HepG2 (cell line): Measurements from ENCODE around the gene CLDN3. TPM values are rescaled to one million over a fixed set of nuclear protein-coding genes. Genes with fewer than 3 reads are reported as not detected.

Source experiments
- ATAC-seq: fragments of 200-7000 bp; cut with Tn5 transposase; 3 replicates; pipeline ENCODE4 v1.9.1; 2020; ENCODE audit warnings: mild to moderate bottlenecking, moderate library complexity
- BruUV-seq: library from RNA; stranded (reverse); fragments of 400-500 nt; replicated peaks from 2 replicates; lab custom pipeline; 2021; lab: Mats Ljungman, UMichigan
- CTCF ChIA-PET: fragments of 300-600 bp; formaldehyde crosslinking; extraction: SDS; loops from one replicate; lab custom pipeline; 2021; ENCODE audit warnings: low total read pairs, inconsistent platforms, low intra/inter-chr PET ratio; lab: Yijun Ruan, JAX
- POLR2A ChIA-PET: fragments of 350-600 bp; sonication (Branson Sonifier 250); formaldehyde crosslinking; loops from one replicate; lab custom pipeline; 2020; ENCODE audit warnings: antibody characterized with exemption, inconsistent platforms; lab: Yijun Ruan, JAX
- DNase-seq: peaks from one replicate; pipeline ENCODE4 v3.0.0-alpha.2; 2015; ENCODE audit warnings: low spot score
- FAIRE-seq: peaks from 3 replicates; lab custom pipeline; 2011; peaks lifted over from hg19 to GRCh38; lab: Jason Lieb, UNC
- H2AFZ ChIP-seq: one replicate; pipeline ENCODE4 v1.6.1; 2011; ENCODE audit warnings: low read length, inconsistent platforms
- H3K27ac ChIP-seq: fragments of 300-600 bp; 3 replicates; pipeline ENCODE4 v1.8.0; 2011; ENCODE audit warnings: mixed run types, mild to moderate bottlenecking, mixed read lengths, low read length, inconsistent platforms; ENCODE audit not compliant: insufficient read depth; ENCODE audit errors: extremely low read length
- H3K27me3 ChIP-seq, 2 experiments: fragments of 200-600 bp in 1 of 2; 2 replicates in 1 of 2; 3 replicates in 1 of 2; pipeline versions ENCODE4 v1.6.0 to v1.8.0; 2011; ENCODE audit warnings: low read length in 2 of 2, mild to moderate bottlenecking in 2 of 2, moderate library complexity in 2 of 2, inconsistent platforms in 1 of 2; ENCODE audit not compliant: insufficient read depth in 2 of 2, control insufficient read depth in 1 of 2
- H3K36me3 ChIP-seq, 2 experiments: fragments of 200-600 bp in 1 of 2; replicated peaks in 1 of 2; 2 replicates in 1 of 2; 3 replicates in 1 of 2; pipeline versions ENCODE4 v1.5.1 to v1.8.0; 2011; ENCODE audit warnings: low read length in 2 of 2, inconsistent platforms in 1 of 2; ENCODE audit not compliant: insufficient read depth in 2 of 2, control insufficient read depth in 1 of 2
- H3K4me1 ChIP-seq: 2 replicates; pipeline ENCODE4 v1.5.1; 2012; ENCODE audit warnings: low read length, inconsistent platforms; ENCODE audit not compliant: insufficient read depth
- H3K4me2 ChIP-seq: 2 replicates; pipeline ENCODE4 v1.6.0; 2011; ENCODE audit warnings: low read depth, low read length, inconsistent platforms
- H3K4me3 ChIP-seq, 3 experiments: fragments of 200-600 bp in 1 of 3; sonication (generic), shearing (Covaris generic) in 1 of 3; replicated peaks in 1 of 3; 2 replicates each; pipeline ENCODE4 v1.5.1; 2011 to 2016; ENCODE audit warnings: low read length in 3 of 3, inconsistent platforms in 2 of 3, low read depth in 2 of 3, mild to moderate bottlenecking in 2 of 3, control low read depth in 1 of 3, mixed read lengths in 1 of 3; ENCODE audit not compliant: insufficient read depth in 1 of 3
- H3K79me2 ChIP-seq: one replicate; pipeline ENCODE4 v1.6.1; 2011; ENCODE audit warnings: low read length, inconsistent platforms; ENCODE audit not compliant: insufficient read depth
- H3K9ac ChIP-seq: 2 replicates; pipeline ENCODE4 v1.6.0; 2011; ENCODE audit warnings: mild to moderate bottlenecking, low read depth, low read length, inconsistent platforms; ENCODE audit not compliant: insufficient read depth
- H3K9me3 ChIP-seq: 2 replicates; pipeline ENCODE4 v1.5.1; 2012; ENCODE audit warnings: mild to moderate bottlenecking, low read length
- H4K20me1 ChIP-seq: 2 replicates; pipeline ENCODE4 v1.6.0; 2011; ENCODE audit warnings: inconsistent platforms, mild to moderate bottlenecking, low read length, moderate library complexity; ENCODE audit not compliant: insufficient read depth
- FOXA3 ChIP-seq: IDR thresholded peaks from 2 replicates; pipeline ENCODE4 v1.6.1; 2016; ENCODE audit warnings: missing genetic modification reagents, missing compliant biosample characterization
- GMEB2 ChIP-seq: IDR thresholded peaks from 2 replicates; pipeline ENCODE4 v1.6.1; 2016; ENCODE audit warnings: missing biosample characterization, missing genetic modification reagents, low read depth
- KLF13 ChIP-seq: sonication (generic); formaldehyde crosslinking; IDR thresholded peaks from 2 replicates; pipeline ENCODE4 v1.4.0; 2020; ENCODE audit warnings: mild to moderate bottlenecking, missing genetic modification reagents
- SMARCE1 ChIP-seq: fragments of 450-650 bp; IDR thresholded peaks from 2 replicates; pipeline ENCODE4 v1.6.1; 2017; ENCODE audit warnings: borderline replicate concordance
- ZBTB38 ChIP-seq: sonication (generic); formaldehyde crosslinking; IDR thresholded peaks from 2 replicates; pipeline ENCODE4 v1.5.1; 2020; ENCODE audit warnings: mild to moderate bottlenecking, missing genetic modification reagents
- ZNF776 ChIP-seq: sonication (generic); formaldehyde crosslinking; IDR thresholded peaks from 2 replicates; pipeline ENCODE4 v1.4.0; 2020; ENCODE audit warnings: mild to moderate bottlenecking, missing genetic modification reagents
- WGBS: methylation state at CpG from one replicate; pipeline ENCODE4 v1.1.6; 2017; ENCODE audit warnings: low lambda C conversion rate; 5-methylcytosine and 5-hydroxymethylcytosine counted together
- in situ Hi-C: cut with HindIII; loops from 2 replicates; pipeline ENCODE4 v1.10.0; 2017; ENCODE audit warnings: low pct_unique_long_range_greater_than_20kb; ENCODE audit not compliant: extremely low pct_ligation_motif_present
- intact Hi-C: fragments of 100-400 bp; cut with micrococcal nuclease; formaldehyde crosslinking; loops from one replicate; pipeline ENCODE4 v1.10.0; 2022; ENCODE audit not compliant: unreplicated experiment
- polyA plus RNA-seq, 8 experiments: library from polyadenylated mRNA; depleted of rRNA in 3 of 8; stranded (reverse) in 7 of 8; unstranded in 1 of 8; fragments of >200 nt; fragmentation: Illumina TruSeq in 4 of 8; extraction: Trizol in 4 of 8; gene quantifications; 2 replicates each; pipeline versions ENCODE4 v1.2.1 to v1.2.3, GENCODE V29; 2011 to 2016; ENCODE audit warnings: low read depth in 4 of 8, missing spikeins in 1 of 8, mixed read lengths in 1 of 8; ENCODE audit not compliant: insufficient read depth in 1 of 8
- total RNA-seq, 5 experiments: library from RNA; depleted of rRNA; stranded (reverse); fragments of >200 nt; fragmentation: Illumina TruSeq; extraction: Trizol; gene quantifications; 2 replicates each; pipeline ENCODE4 v1.2.3, GENCODE V29; 2016; ENCODE audit warnings: low read depth in 1 of 5
- TF ChIP-seq, protein P1 (sequence below): sonication (generic); formaldehyde crosslinking; IDR thresholded peaks from 2 replicates; pipeline ENCODE4 v1.5.0; 2020; ENCODE audit warnings: missing genetic modification reagents

CLDN3 gene
- total and polyA plus RNA-seq, 2 of the 13 experiments (the other 11 are each of a cell fraction or from before 2014, with no cell fraction given) = 0.31 to 0.51 TPM

DNA sequence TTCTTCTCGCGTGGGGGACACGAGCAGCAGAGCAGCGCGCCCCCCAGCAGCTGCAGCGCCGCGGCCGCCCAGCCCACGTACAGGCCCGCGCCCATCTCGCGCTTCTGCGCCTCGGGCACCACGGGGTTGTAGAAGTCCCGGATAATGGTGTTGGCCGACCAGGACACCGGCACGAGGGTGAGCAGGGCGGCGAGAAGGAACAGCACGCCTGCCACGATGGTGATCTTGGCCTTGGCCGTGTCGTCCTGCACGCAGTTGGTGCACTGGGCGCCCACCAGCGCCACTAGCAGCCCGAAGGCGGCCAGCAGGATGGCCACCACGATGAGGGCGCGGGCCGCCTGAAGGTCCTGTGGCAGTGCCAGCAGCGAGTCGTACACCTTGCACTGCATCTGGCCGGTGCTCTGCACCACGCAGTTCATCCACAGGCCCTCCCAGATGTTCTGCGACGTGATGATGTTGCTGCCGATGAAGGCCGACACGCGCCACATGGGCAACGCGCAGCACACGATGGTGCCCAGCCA, 529 bp downstream of the CLDN3 start:
- no peak for ATAC-seq
- H3K36me3 ChIP-seq = no peaks in the 10 kb centered on the region
- WGBS = 85% methylated on average over 12 of the region's 49 CpGs
- H3K4me3 ChIP-seq = peak overlapping the region in 2 of 3 experiments; percentile 28 to 64; a peak in 2 of 6 replicates
- ChIA-PET CTCF (no interaction called here), POLR2A (interaction anchor here (1.1 kb wide), 1 partner anchor 73 kb away, joined by 3 read pairs; the partner anchor contains the start of gene METTL27)
- peaks cover 0 to 2% of the 10 kb centered on the region in 2 experiments; a peak in 2 of 5 replicates for H3K27me3 ChIP-seq
- H4K20me1 ChIP-seq = no peaks in the 10 kb centered on the region
- no peaks in the 10 kb centered on the region for H3K79me2 ChIP-seq
- intact Hi-C loops = no loop called here
- in situ Hi-C loops = no loop called here
- no peak for DNase-seq
- FAIRE-seq = no peak
- no peak overlapping the region for H3K27ac ChIP-seq
- H3K4me1 ChIP-seq = peaks cover 33% of the 10 kb centered on the region
- H3K9me3 ChIP-seq = no peaks in the 10 kb centered on the region
- no TSS peak for BruUV-seq
- no peak for TF ChIP-seq SMARCE1
- 0 out of 2 replicates have a peak, but pooled peaks have one; percentile 31 for TF ChIP-seq ZBTB38 (CRISPR knock-in tag)
- TF ChIP-seq, protein P1, sequence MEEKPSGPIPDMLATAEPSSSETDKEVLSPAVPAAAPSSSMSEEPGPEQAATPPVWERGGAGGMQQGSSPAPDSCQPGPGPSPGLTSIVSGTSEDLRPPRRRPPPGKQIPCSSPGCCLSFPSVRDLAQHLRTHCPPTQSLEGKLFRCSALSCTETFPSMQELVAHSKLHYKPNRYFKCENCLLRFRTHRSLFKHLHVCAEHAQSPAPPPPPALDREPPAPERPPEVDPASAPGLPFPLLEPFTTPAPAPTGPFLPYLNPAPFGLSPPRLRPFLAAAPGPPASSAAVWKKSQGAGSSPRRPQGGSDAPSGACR (CRISPR knock-in tag) = no peak
- TF ChIP-seq KLF13 (CRISPR knock-in tag) = no peak
- 0 out of 2 replicates have a peak, but pooled peaks have one; percentile 26 for TF ChIP-seq ZNF776 (CRISPR knock-in tag)
- no peak for TF ChIP-seq FOXA3 (CRISPR knock-in tag)
- TF ChIP-seq GMEB2 (CRISPR knock-in tag) = no peak
- H3K4me2 ChIP-seq = peak overlapping the region; percentile 70; the same call in 1 of the 2 replicates
- H3K9ac ChIP-seq = peak overlapping the region; percentile 15; the same call in 1 of the 2 replicates
- no peak overlapping the region for H2AFZ ChIP-seq
